CD4-positive, alpha-beta T cell treated with Interleukin-17A for 1 hour (primary cell): ENCODE data around the gene MAGEA9.
"Not testable (repeated sequence)": the region's sequence is repeated elsewhere in the genome, so short reads cannot be mapped to it uniquely, and the experiment has no call there.

Source experiments
- DNase-seq: peaks from one replicate; pipeline ENCODE4 v3.0.0-alpha.2; 2020

Gene MAGEA9

DNA sequence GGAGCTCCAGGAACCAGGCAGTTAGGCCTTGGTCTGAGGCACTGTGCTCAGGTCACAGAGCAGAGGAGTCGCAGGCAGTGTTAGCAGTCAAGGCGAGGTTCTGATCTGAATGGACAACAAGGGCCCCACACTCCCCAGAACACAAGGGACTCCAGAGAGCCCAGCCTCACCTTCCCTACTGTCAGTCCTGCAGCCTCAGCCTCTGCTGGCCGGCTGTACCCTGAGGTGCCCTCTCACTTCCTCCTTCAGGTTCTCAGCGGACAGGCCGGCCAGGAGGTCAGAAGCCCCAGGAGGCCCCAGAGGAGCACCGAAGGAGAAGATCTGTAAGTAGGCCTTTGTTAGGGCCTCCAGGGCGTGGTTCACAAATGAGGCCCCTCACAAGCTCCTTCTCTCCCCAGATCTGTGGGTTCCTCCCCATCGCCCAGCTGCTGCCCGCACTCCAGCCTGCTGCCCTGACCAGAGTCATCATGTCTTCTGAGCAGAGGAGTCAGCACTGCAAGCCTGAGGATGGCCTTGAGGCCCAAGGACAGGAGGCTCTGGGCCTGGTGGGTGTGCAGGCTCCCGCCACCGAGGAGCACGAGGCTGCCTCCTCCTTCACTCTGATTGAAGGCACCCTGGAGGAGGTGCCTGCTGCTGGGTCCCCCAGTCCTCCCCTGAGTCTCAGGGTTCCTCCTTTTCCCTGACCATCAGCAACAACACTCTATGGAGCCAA is 26.2 kb downstream of the MAGEA9 start:
- no peak for DNase-seq

DNA sequence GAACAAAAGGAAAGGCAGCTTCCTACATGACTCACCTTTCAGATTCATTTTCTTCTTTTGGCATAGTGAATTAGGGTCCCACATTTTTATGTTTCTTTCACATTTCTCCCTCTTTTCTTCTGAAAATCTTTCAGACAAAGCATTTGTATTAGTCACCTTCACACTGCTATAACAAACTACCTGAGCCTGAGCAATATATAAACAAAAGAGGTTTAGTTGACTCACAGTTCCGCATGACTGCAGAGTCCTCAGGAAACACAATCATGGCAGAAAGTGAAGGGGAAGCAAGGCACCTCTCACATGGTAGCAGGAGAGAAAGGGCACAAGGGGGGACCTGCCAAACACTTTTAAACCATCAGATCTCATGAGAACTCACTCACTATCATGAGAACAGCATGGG is 36.9 kb downstream of the MAGEA9 start:
- DNase-seq = no peak

DNA sequence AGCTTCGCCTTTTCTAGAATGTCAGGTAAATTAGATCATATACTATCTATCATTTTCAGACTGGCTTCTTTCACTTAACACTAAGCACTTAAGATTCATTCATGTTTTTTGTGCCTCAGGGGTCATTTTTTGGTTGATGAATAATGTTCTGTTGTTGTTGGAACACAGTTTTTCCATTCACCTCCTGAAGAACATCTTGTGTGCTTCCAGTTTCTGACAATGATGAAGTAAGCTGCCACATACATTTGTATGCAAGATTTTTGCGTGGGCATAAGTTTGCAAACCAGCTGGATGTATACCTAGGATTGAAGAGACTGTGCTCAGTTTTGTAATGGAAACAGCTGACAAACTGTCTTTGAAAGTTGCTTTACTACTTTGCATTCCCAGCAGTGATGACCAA is 37.6 kb downstream of the MAGEA9 start:
- DNase-seq = no peak

GRCh38 chrX:149825424-149825823 is 43.7 kb downstream of the MAGEA9 start:
- DNase-seq = peak; percentile 46

DNA sequence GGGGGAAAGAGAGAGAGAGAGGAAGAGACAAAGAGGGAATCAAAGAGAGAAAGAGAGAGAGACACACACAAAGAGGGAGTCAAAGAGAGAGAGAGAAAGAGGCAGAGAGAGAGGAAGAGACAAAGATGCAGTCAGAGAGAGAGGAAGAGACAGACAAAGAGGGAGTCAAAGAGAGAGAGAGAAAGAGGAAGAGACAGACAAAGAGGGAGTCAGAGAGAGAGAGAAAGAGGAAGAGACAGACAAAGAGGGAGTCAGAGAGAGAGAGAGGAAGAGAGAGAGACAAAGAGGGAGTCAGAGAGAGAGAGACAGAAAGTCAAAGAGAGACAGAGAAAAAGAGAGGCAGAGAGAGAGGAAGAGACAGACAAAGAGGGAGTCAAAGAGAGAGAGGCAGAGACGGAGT is 45.5 kb downstream of the MAGEA9 start:
- no peak for DNase-seq

GRCh38 chrX:149829751-149830191 is 48.0 kb downstream of the MAGEA9 start:
- peak; percentile 72 for DNase-seq

DNA sequence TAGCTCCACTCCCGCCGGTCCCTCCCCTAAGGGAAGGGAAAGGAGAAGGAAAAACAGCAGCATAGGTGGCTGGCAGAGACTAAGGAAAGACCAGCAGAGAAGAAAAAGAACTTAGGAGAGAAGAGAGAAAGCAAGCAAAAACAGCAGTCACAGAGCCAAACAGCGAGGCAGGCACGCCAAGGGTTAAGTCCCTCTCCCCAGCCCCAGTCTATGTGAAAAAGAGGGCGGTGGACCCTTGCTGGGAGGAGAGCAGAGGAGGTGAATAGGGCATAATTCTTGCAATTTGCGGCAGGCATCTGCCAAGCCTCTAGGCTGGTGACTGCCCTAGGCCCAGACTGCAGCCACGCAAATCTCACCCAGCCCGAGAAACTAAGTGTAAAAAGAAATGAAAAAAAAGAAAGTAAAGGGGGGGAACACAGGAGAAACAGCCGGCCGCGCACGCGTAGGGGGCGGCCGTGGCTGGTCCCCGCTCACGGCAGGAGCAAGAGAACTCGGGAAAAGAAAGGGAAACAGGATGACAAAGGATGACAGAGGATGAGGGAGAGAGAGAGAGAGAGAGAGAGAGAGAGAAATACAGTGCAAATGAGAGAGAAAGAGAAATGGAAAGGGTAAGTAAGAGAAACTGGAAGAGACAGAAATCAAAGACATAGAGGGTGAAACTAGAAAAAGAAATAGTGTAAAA is 48.6 kb downstream of the MAGEA9 start:
- DNase-seq = peak; percentile 40

DNA sequence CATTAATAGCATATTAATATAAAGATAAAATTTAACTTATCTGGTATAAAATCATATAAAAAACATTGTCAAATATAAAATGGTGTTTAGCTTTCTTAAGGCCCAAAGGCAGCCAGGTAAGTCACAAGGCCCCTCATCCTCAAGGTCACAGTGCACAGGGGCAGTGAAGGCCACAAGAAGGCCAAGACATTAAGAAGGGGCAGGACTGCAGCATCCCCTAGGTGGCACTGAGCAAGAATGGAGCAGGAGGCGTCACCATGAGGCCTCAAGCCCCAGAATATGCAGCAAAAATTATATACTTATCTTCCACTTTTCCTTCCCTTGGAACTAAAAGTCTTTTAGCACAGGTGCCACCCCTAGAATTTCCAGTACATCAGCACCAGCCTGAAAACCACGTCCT is 49.7 kb downstream of the MAGEA9 start:
- DNase-seq = no peak

GRCh38 chrX:149836728-149837127 is 55.0 kb downstream of the MAGEA9 start:
- not testable (repeated sequence) for DNase-seq

- no peak for DNase-seq
Measured at GRCh38 chrX:149837167-149837566, 55.4 kb downstream of the MAGEA9 start.
